Measurements from ENCODE around the gene CMTM7.

DNA sequence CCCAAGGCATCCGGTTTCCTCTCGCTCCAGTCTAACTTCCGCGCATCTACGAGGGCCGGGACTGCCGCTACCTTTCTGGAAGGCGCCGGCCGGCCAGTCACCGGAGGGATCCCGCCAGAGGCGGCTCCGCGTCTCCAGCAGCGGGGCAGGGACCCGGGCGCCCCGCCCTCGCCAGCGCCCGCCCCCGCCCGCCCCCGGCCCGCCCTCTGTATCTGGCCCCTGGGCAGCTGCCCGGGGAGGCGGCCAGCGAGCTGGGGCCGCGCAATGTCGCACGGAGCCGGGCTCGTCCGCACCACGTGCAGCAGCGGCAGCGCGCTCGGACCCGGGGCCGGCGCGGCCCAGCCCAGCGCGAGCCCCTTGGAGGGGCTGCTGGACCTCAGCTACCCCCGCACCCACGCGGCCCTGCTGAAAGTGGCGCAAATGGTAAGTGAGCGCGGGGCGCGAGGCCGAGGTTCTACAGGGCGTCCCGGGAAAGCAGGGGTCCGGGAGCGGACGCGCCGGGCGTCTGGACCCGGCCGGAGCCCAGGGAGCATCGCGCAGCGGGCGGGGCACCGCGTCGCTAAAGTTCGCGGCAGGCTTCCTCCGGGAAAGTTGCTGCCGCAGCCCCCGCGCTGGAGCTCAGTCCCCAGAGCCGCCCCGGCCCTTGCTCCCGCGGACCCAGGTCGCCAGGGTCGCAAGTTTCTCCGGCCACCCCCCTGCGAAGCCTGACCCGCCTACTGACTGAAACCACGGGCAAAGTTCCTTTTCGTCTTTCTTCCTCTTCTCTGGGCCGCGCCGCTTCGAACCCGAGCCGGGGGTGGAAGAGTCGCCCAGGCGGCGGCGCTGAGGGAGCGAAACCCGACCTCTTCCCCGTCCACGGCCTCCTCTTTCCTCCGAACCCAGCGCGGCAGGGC, at the start of gene CMTM7:
- TF ChIP-seq, protein P1, sequence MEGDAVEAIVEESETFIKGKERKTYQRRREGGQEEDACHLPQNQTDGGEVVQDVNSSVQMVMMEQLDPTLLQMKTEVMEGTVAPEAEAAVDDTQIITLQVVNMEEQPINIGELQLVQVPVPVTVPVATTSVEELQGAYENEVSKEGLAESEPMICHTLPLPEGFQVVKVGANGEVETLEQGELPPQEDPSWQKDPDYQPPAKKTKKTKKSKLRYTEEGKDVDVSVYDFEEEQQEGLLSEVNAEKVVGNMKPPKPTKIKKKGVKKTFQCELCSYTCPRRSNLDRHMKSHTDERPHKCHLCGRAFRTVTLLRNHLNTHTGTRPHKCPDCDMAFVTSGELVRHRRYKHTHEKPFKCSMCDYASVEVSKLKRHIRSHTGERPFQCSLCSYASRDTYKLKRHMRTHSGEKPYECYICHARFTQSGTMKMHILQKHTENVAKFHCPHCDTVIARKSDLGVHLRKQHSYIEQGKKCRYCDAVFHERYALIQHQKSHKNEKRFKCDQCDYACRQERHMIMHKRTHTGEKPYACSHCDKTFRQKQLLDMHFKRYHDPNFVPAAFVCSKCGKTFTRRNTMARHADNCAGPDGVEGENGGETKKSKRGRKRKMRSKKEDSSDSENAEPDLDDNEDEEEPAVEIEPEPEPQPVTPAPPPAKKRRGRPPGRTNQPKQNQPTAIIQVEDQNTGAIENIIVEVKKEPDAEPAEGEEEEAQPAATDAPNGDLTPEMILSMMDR (IDR thresholded peaks at IDR 0.05) = no peak
- peak in 1 of 2 donors; percentile 67 for TF ChIP-seq POLR2A (IDR thresholded peaks at IDR 0.05)
